OCI-LY3 (cell line): ENCODE results near the gene ACAN.

Source experiments
- H2AFZ ChIP-seq: fragments of 200-600, 300-600 bp; shearing (Covaris generic); 2 replicates; pipeline ENCODE4 v1.6.0; 2014; ENCODE audit warnings: antibody characterized with exemption, low read depth, low read length
- H3K27ac ChIP-seq: fragments of 200-600, 300-600 bp; sonication (generic); 2 replicates; pipeline ENCODE4 v1.5.1; 2014; ENCODE audit warnings: mild to moderate bottlenecking, low read length, moderate library complexity, mixed read lengths
- H3K27me3 ChIP-seq: fragments of 200-600, 300-600 bp; sonication (generic); 2 replicates; pipeline ENCODE4 v1.6.1; 2014; ENCODE audit warnings: low read depth, low read length, mixed read lengths
- H3K36me3 ChIP-seq: fragments of 200-600, 300-600 bp; sonication (generic); replicated peaks from 2 replicates; pipeline ENCODE3; 2014; ENCODE audit warnings: low read depth, low read length, mixed read lengths
- H3K4me1 ChIP-seq: fragments of 300-600, 200-600 bp; sonication (generic); 2 replicates; pipeline ENCODE4 v1.6.1; 2014; ENCODE audit warnings: low read length, mixed read lengths
- H3K4me2 ChIP-seq: fragments of 200-600, 300-600 bp; sonication (generic); 2 replicates; pipeline ENCODE4 v1.6.1; 2014; ENCODE audit warnings: low read length, mixed read lengths
- H3K4me3 ChIP-seq: fragments of 300-600, 200-600 bp; sonication (generic); 2 replicates; pipeline ENCODE4 v1.5.1; 2014; ENCODE audit warnings: antibody characterized with exemption, mild to moderate bottlenecking, low read length, moderate library complexity
- H3K79me2 ChIP-seq: fragments of 300-600, 200-600 bp; shearing (Covaris generic); 2 replicates; pipeline ENCODE4 v1.6.1; 2014; ENCODE audit warnings: mild to moderate bottlenecking, low read length, mixed read lengths
- H3K9ac ChIP-seq: fragments of 300-600, 200-600 bp; shearing (Covaris generic); 2 replicates; pipeline ENCODE4 v1.6.0; 2014; ENCODE audit warnings: mild to moderate bottlenecking, low read length, moderate library complexity
- H3K9me3 ChIP-seq: fragments of 200-600, 300-600 bp; shearing (Covaris generic); 2 replicates; pipeline ENCODE4 v1.6.1; 2014; ENCODE audit warnings: low read length, mixed read lengths; ENCODE audit not compliant: insufficient read depth
- H4K20me1 ChIP-seq: fragments of 200-600, 300-600 bp; sonication (generic); 2 replicates; pipeline ENCODE4 v1.6.1; 2016; ENCODE audit warnings: low read length, mixed read lengths; ENCODE audit not compliant: insufficient read depth
- EZH2phosphoT487 ChIP-seq: fragments of 200-600 bp; shearing (Covaris generic); IDR thresholded peaks from 2 replicates; pipeline ENCODE4 v1.6.1; 2018; ENCODE audit warnings: antibody characterized with exemption, mixed run types, low read depth
- TF ChIP-seq, protein P1 (sequence below): fragments of 200-600, 300-600 bp; sonication (generic); IDR thresholded peaks from 2 replicates; pipeline ENCODE4 v1.5.1; 2014; ENCODE audit warnings: antibody characterized with exemption, low read length, low read depth

Gene ACAN

GRCh38 chr15:88832820-88833730, 29.8 kb downstream of the ACAN start:
- peaks cover 3% of the 10 kb centered on the region; the same call in 1 of the 2 replicates for H3K4me1 ChIP-seq

DNA sequence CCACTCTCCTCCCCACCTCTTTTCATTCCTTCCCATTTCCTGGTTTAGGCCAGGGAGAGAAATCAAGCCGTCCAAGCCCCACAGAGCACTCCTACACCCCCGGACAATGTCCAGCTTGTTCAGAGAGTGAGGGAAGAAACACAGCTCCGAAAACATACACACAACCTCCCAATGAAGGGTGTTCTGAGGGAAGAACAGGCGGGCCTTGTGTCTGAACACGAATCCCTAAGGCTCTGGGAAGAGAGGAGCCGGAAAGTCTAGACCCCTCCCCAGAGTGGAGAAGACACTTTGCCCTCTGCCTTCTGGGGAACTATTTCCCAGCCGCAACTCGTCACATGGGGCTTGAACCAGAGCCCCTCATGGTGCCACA, 30.5 kb downstream of the ACAN start:
- no peaks in the 10 kb centered on the region for H4K20me1 ChIP-seq
- no peaks in the 10 kb centered on the region for H3K27me3 ChIP-seq
- H3K4me3 ChIP-seq = no peak overlapping the region
- 0 out of 2 replicates have a peak overlapping the region, but pooled peaks have one; percentile 78 for H2AFZ ChIP-seq
- H3K36me3 ChIP-seq = no peaks in the 10 kb centered on the region
- H3K79me2 ChIP-seq = no peaks in the 10 kb centered on the region
- H3K9ac ChIP-seq = no peak overlapping the region
- no peak overlapping the region for H3K27ac ChIP-seq
- TF ChIP-seq, protein P1, sequence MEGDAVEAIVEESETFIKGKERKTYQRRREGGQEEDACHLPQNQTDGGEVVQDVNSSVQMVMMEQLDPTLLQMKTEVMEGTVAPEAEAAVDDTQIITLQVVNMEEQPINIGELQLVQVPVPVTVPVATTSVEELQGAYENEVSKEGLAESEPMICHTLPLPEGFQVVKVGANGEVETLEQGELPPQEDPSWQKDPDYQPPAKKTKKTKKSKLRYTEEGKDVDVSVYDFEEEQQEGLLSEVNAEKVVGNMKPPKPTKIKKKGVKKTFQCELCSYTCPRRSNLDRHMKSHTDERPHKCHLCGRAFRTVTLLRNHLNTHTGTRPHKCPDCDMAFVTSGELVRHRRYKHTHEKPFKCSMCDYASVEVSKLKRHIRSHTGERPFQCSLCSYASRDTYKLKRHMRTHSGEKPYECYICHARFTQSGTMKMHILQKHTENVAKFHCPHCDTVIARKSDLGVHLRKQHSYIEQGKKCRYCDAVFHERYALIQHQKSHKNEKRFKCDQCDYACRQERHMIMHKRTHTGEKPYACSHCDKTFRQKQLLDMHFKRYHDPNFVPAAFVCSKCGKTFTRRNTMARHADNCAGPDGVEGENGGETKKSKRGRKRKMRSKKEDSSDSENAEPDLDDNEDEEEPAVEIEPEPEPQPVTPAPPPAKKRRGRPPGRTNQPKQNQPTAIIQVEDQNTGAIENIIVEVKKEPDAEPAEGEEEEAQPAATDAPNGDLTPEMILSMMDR = no peak
- no peak for TF ChIP-seq EZH2phosphoT487
- H3K4me1 ChIP-seq = peaks cover 3% of the 10 kb centered on the region; the same call in 1 of the 2 replicates
- peak overlapping the region; percentile 66 for H3K4me2 ChIP-seq
- no peaks in the 10 kb centered on the region for H3K9me3 ChIP-seq

More at GRCh38 chr15:88832820-88833730, 29.8 kb downstream of the ACAN start:
- Histone ChIP-seq H3K79me2 (no peaks in the 10 kb centered on the region), H3K27ac (no peak overlapping the region), H3K4me2 (no peak overlapping the region), H2AFZ (no peak overlapping the region), H3K36me3 (no peaks in the 10 kb centered on the region), H3K9me3 (no peaks in the 10 kb centered on the region), H3K4me3 (no peak overlapping the region), H3K9ac (no peak overlapping the region), H4K20me1 (no peaks in the 10 kb centered on the region), H3K27me3 (peaks cover under 1% of the 10 kb centered on the region; the same call in 1 of the 2 replicates)
- TF ChIP-seq, protein P1 = no peak
- no peak for TF ChIP-seq EZH2phosphoT487

- Histone ChIP-seq H3K9ac (no peak overlapping the region), H3K9me3 (no peaks in the 10 kb centered on the region), H2AFZ (peak overlapping the region; percentile 78; the same call in 1 of the 2 replicates), H3K79me2 (no peaks in the 10 kb centered on the region), H3K4me1 (peaks cover 3% of the 10 kb centered on the region; the same call in 1 of the 2 replicates), H3K27me3 (no peaks in the 10 kb centered on the region), H3K27ac (no peak overlapping the region), H4K20me1 (no peaks in the 10 kb centered on the region), H3K4me2 (peak overlapping the region; percentile 66), H3K4me3 (peak overlapping the region; percentile 53), H3K36me3 (no peaks in the 10 kb centered on the region)
- TF ChIP-seq, protein P1 = peak; percentile 96
- TF ChIP-seq EZH2phosphoT487 = no peak
Measured at GRCh38 chr15:88834211-88834812, 31.1 kb downstream of the ACAN start.

DNA sequence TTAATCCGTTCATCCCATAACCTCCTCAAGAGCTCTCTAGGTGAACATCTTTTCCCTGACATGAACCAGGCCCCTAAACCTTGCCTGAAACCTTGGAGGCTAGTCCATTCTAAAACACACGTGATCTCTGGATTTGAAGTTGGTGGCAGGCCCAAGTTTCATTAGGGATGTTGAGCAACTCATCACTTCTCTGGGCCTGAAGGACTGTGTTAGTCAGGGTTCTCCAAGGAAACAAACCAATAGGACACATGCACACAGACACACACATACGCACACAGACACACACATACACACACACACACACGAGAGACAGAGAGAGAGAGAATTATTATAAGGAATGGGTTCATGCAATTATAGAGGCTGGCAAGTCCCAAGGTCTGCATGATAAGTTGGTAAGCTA, 31.9 kb downstream of the ACAN start:
- Histone ChIP-seq H3K27ac (no peak overlapping the region), H3K9ac (no peak overlapping the region), H3K36me3 (no peaks in the 10 kb centered on the region), H3K27me3 (no peaks in the 10 kb centered on the region), H3K9me3 (no peaks in the 10 kb centered on the region), H3K4me1 (peaks cover 3% of the 10 kb centered on the region; the same call in 1 of the 2 replicates), H3K79me2 (no peaks in the 10 kb centered on the region), H3K4me2 (no peak overlapping the region), H3K4me3 (no peak overlapping the region), H4K20me1 (no peaks in the 10 kb centered on the region), H2AFZ (no peak overlapping the region)
- TF ChIP-seq, protein P1 = no peak
- no peak for TF ChIP-seq EZH2phosphoT487
